Fibroblast of lung (primary cell): ENCODE results near the gene ESPN. TPM values are rescaled to one million over a fixed set of nuclear protein-coding genes. Genes with fewer than 3 reads are reported as not detected.
"Not testable (repeated sequence)": the region's sequence is repeated elsewhere in the genome, so short reads cannot be mapped to it uniquely, and the experiment has no call there.

ENCODE experiments used
- DNase-seq, 2 donors: peaks; one replicate each; pipeline versions ENCODE4 v3.0.0 to v3.0.0-alpha.2; 2010; ENCODE audit warnings: low read depth in 2 of 2
- H2AFZ ChIP-seq: 2 replicates; pipeline ENCODE4 v1.5.1; 2012; ENCODE audit warnings: low read length, control low read depth, inconsistent platforms
- H3K27ac ChIP-seq: 2 replicates; pipeline ENCODE4 v1.5.1; 2011; ENCODE audit warnings: low read length, control low read depth; ENCODE audit not compliant: insufficient read depth
- H3K27me3 ChIP-seq: 2 replicates; pipeline ENCODE4 v1.5.1; 2011; ENCODE audit warnings: mild to moderate bottlenecking, low read length; ENCODE audit not compliant: control insufficient read depth, insufficient read depth
- H3K36me3 ChIP-seq: 2 replicates; pipeline ENCODE4 v1.5.1; 2011; ENCODE audit warnings: low read length; ENCODE audit not compliant: control insufficient read depth, insufficient read depth
- H3K4me1 ChIP-seq: 2 replicates; pipeline ENCODE4 v1.5.1; 2011; ENCODE audit warnings: low read length; ENCODE audit not compliant: control insufficient read depth, insufficient read depth; ENCODE audit errors: extremely low read depth
- H3K4me2 ChIP-seq: 2 replicates; pipeline ENCODE4 v1.5.1; 2011; ENCODE audit warnings: low read length, control low read depth; ENCODE audit not compliant: insufficient read depth; ENCODE audit errors: extremely low read depth
- H3K4me3 ChIP-seq, 4 experiments: fragments of 200-600 bp in 1 of 4; sonication (generic) in 1 of 4; replicated peaks in 1 of 4; 2 replicates each; pipeline ENCODE4 v1.5.1; 2011 to 2016; ENCODE audit warnings: low read length in 4 of 4, low read depth in 3 of 4, mild to moderate bottlenecking in 3 of 4, control low read depth in 2 of 4, inconsistent platforms in 1 of 4, mixed read lengths in 1 of 4; ENCODE audit not compliant: insufficient read depth in 1 of 4; ENCODE audit errors: control extremely low read depth in 1 of 4
- H3K79me2 ChIP-seq: 2 replicates; pipeline ENCODE4 v1.5.1; 2012; ENCODE audit warnings: mild to moderate bottlenecking, low read length, inconsistent platforms; ENCODE audit not compliant: control insufficient read depth, insufficient read depth
- H3K9ac ChIP-seq: 2 replicates; pipeline ENCODE4 v1.5.1; 2011; ENCODE audit warnings: mild to moderate bottlenecking, low read length, control low read depth; ENCODE audit not compliant: insufficient read depth
- H3K9me3 ChIP-seq: 2 replicates; pipeline ENCODE4 v1.5.1; 2012; ENCODE audit warnings: low read depth, low read length; ENCODE audit not compliant: control insufficient read depth, insufficient read depth
- H4K20me1 ChIP-seq: 2 replicates; pipeline ENCODE4 v1.5.1; 2011; ENCODE audit warnings: low read length; ENCODE audit not compliant: control insufficient read depth, insufficient read depth; ENCODE audit errors: extremely low read depth
- CTCF ChIP-seq, 2 donors: IDR thresholded peaks in 1 of 2; conservative IDR thresholded peaks in 1 of 2; 1 replicate in 1 of 2; 2 replicates in 1 of 2; pipeline ENCODE4 v1.5.1; 2011 to 2012; ENCODE audit warnings: low read length in 2 of 2, control low read depth in 1 of 2, inconsistent platforms in 1 of 2, low read depth in 1 of 2, mild to moderate bottlenecking in 1 of 2
- EZH2 ChIP-seq: IDR thresholded peaks from 2 replicates; pipeline ENCODE4 v1.5.1; 2012; ENCODE audit warnings: low read length, control low read depth, mild to moderate bottlenecking; ENCODE audit errors: missing control alignments
- polyA plus RNA-seq, 2 donors: library from polyadenylated mRNA; depleted of rRNA in 1 of 2; stranded (reverse) in 1 of 2; unstranded in 1 of 2; fragments of >200 nt; gene quantifications; 2 replicates each; pipeline ENCODE4 v1.2.1, GENCODE V29; 2011 to 2012; ENCODE audit warnings: missing spikeins in 1 of 2
- total RNA-seq: library from RNA; depleted of rRNA; stranded (reverse); fragments of >200 nt; gene quantifications from 2 replicates; pipeline ENCODE4 v1.2.1, GENCODE V29; 2014

ESPN gene
- total and polyA plus RNA-seq, 2 donors (not counting 1 experiment from before 2014, with no cell fraction given) = not detected

DNA sequence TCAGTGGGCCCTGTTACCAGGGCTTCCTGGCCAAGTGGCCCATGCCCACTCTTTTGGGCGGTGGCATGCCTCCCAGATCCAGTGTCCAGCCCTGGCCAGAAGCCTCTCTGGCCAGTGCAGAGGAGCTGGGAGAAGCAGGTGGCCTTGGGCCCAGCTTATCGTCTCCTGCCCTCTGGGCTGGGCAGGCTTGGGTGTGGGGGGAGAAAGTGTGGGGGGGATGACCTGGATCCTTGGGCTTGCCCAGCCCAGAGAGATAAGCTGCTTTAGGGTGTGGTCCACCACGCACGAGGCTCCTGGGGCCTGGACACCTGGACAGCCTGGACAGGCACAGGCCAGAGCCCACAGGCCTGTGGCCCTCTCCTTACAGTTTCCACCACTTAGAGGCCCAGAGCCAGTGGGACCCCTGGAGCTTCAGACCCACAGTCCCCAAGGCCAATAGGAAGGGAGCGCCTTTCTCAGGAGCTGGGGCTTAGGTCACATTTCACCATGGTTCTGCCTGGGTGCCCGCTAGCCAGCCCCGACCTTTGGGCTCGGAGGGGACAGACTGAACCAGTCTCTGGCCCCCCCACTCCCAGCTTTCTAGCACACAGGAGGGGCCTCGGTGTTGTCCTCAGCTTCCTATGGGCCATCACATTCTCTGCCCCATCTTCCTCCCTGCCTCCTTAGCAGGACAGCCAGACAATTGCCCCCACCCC lies 1.8 kb downstream of the ESPN start:
- H3K79me2 ChIP-seq = no peaks in the 10 kb centered on the region

DNA sequence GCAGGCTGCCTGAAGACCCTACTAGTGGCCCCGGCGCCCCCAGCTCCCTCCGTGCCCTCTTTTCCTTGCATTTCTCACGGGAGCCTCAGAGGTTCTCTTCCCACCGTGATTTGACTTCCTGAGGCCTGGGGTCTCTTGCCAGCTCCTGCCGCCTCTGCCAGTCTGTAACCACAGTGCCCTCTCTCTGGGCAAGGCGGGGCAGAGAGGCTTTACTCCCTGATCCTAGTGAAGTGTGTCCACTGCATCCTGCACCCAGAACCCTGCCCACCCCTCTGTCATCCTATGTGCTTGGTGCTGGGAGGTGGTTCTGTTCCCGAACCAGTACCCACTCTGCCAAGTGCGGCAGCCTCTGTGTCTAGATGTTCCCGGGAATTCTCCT lies 2.4 kb downstream of the ESPN start:
- DNase-seq = no peak
- Histone ChIP-seq H3K27me3 (peaks cover 34% of the 10 kb centered on the region), H3K36me3 (no peaks in the 10 kb centered on the region), H3K9me3 (no peaks in the 10 kb centered on the region), H4K20me1 (no peaks in the 10 kb centered on the region), H3K4me3 (no peak overlapping the region), H3K79me2 (no peaks in the 10 kb centered on the region), H3K4me2 (no peak overlapping the region), H3K4me1 (no peaks in the 10 kb centered on the region), H2AFZ (no peak overlapping the region), H3K27ac (no peak overlapping the region), H3K9ac (no peak overlapping the region)
- TF ChIP-seq EZH2 = no peak
- TF ChIP-seq CTCF (conservative IDR thresholded peaks at IDR 0.05 in 1 of 2, IDR thresholded peaks at IDR 0.05 in 1 of 2; ENCODE audit: low read depth in 1 of 2, low read length in 2 of 2) = no peak

More for the DNA sequence above, 1.8 kb downstream of the ESPN start:
- Histone ChIP-seq H3K4me3 (no peak overlapping the region), H3K36me3 (no peaks in the 10 kb centered on the region), H2AFZ (no peak overlapping the region), H3K27ac (no peak overlapping the region), H3K9ac (no peak overlapping the region), H3K4me2 (no peak overlapping the region), H4K20me1 (no peaks in the 10 kb centered on the region), H3K4me1 (no peaks in the 10 kb centered on the region), H3K9me3 (no peaks in the 10 kb centered on the region), H3K27me3 (peaks cover 37% of the 10 kb centered on the region)
- TF ChIP-seq CTCF (conservative IDR thresholded peaks at IDR 0.05 in 1 of 2, IDR thresholded peaks at IDR 0.05 in 1 of 2; ENCODE audit: low read depth in 1 of 2, low read length in 2 of 2) (no peak), EZH2 (no peak)
- DNase-seq = no peak

DNA sequence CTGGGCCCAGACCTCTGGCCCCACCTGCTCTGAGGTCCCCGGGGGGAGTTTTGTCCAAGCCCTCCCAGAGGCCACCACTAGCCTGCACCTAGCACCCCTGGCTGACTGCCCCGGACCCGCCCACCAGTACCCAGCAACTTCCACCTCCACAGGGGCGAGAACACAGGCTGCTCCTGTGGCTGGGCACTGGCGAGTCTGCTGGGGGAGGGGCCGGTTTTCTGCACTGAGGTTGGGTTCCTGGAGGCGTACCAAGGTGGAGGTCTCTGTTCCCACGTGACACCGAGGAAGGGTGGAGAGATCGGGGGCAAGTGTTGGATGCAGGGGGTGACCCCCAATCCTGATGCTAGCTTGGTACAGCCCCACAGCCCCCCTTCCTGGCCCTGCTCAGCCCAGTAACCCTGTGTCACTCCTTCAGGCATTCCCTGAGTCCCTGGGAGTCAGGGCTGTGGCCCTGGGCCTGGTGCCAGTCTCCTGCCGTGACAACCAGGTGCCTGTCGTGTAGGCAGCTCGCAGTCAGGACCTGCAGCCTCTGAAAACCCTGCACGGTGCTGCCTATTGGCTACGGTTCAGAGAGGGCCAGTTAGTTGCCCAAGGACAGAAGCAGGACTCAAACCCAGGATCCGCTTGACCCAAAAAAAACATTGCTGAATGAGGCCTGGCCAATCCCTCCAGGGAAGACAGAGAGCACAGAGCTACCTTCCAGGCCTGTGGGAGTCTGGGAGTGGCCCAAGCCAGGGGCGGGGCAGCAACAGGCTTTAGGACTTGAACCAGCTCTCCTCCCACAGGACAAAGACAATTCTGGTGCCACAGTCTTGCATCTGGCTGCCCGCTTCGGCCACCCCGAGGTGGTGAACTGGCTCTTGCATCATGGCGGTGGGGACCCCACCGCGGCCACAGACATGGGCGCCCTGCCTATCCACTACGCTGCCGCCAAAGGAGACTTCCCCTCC lies 3.1 kb downstream of the ESPN start:
- H4K20me1 ChIP-seq = no peaks in the 10 kb centered on the region
- no peak overlapping the region for H3K9ac ChIP-seq
- H3K4me2 ChIP-seq = no peak overlapping the region
- no peaks in the 10 kb centered on the region for H3K79me2 ChIP-seq
- no peak overlapping the region for H3K27ac ChIP-seq
- H2AFZ ChIP-seq = no peak overlapping the region
- H3K4me3 ChIP-seq = no peak overlapping the region
- H3K4me1 ChIP-seq = no peaks in the 10 kb centered on the region
- no peaks in the 10 kb centered on the region for H3K9me3 ChIP-seq
- peaks cover 32% of the 10 kb centered on the region for H3K27me3 ChIP-seq
- DNase-seq = no peak
- TF ChIP-seq EZH2 (no peak), CTCF (conservative IDR thresholded peaks at IDR 0.05 in 1 of 2, IDR thresholded peaks at IDR 0.05 in 1 of 2; ENCODE audit: low read depth in 1 of 2, low read length in 2 of 2) (no peak)
- no peaks in the 10 kb centered on the region for H3K36me3 ChIP-seq

GRCh38 chr1:6428453-6428852 lies 3.9 kb downstream of the ESPN start:
- H3K9ac ChIP-seq, H4K20me1 ChIP-seq, H3K4me1 ChIP-seq, H3K79me2 ChIP-seq, H3K27ac ChIP-seq, DNase-seq, H3K4me3 ChIP-seq, H2AFZ ChIP-seq, H3K4me2 ChIP-seq, H3K9me3 ChIP-seq, H3K36me3 ChIP-seq: not testable (repeated sequence)
- peaks cover 25% of the 10 kb centered on the region for H3K27me3 ChIP-seq
